Spinal cord (tissue), 10 donors: Measurements from ENCODE around the gene ADAMTSL1. TPM values are rescaled to one million over a fixed set of nuclear protein-coding genes. Genes with fewer than 3 reads are reported as not detected.

Source experiments
- DNase-seq, 6 donors: peaks; one replicate each; pipeline versions ENCODE4 v3.0.0 to v3.0.0-alpha.2; 2013 to 2015; ENCODE audit warnings: low spot score in 6 of 6, low read depth in 4 of 6
- H3K27ac ChIP-seq: one replicate; pipeline ENCODE4 v1.5.1; 2013; ENCODE audit warnings: low read depth, low read length, control low read depth
- H3K27me3 ChIP-seq: one replicate; pipeline ENCODE4 v1.6.1; 2013; ENCODE audit warnings: low read length; ENCODE audit not compliant: control insufficient read depth, insufficient read depth
- H3K36me3 ChIP-seq: one replicate; pipeline ENCODE4 v1.6.1; 2013; ENCODE audit warnings: low read length; ENCODE audit not compliant: control insufficient read depth, insufficient read depth
- H3K4me1 ChIP-seq: one replicate; pipeline ENCODE4 v1.6.1; 2013; ENCODE audit warnings: low read length; ENCODE audit not compliant: control insufficient read depth, insufficient read depth
- H3K4me3 ChIP-seq: one replicate; pipeline ENCODE4 v1.5.1; 2013; ENCODE audit warnings: low read depth, low read length, control low read depth
- H3K9me3 ChIP-seq: one replicate; pipeline ENCODE4 v1.6.1; 2013; ENCODE audit warnings: low read length; ENCODE audit not compliant: control insufficient read depth, insufficient read depth
- WGBS: methylation state at CpG from one replicate; pipeline ENCODE4 v1.1.5; 2013; ENCODE audit warnings: missing lambda C conversion rate; ENCODE audit not compliant: insufficient coverage; 5-methylcytosine and 5-hydroxymethylcytosine counted together
- polyA plus RNA-seq, 2 donors: library from polyadenylated mRNA; unstranded; fragments of 120-200 nt; gene quantifications; one replicate each; pipeline ENCODE4 v1.2.1, GENCODE V29; 2013; ENCODE audit not compliant: insufficient read length in 2 of 2
- total RNA-seq, 2 donors: library from RNA; depleted of rRNA in 1 of 2; stranded (reverse); fragments of 120-200 nt in 1 of 2; fragments of >200 nt in 1 of 2; gene quantifications; one replicate each; pipeline versions ENCODE4 v1.2.3 to v1.2.4, GENCODE V29; 2013 to 2014
- donor health status: healthy.

Gene ADAMTSL1
- total and polyA plus RNA-seq, 4 donors = 21.7 to 35.3 (median 28.4) TPM

DNA sequence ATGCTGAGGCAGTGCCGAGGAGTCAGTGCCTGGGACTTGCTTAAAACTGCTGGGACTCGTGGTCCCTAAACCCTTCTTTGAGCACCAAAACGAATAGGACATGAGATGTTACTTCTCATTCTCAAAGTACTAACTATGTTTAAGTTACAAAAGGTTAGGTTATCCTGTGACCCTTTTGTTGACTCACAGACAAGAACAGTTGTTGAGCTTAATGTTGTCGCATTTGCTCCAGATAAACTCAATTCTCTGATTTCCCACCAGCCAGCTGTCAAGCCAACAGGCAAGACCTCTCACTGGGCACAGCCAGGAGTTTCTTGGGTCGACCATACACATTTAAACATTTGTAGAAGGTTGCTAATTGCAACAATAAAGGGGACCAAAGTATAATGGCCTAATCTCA is 249.4 kb downstream of the ADAMTSL1 start:
- Histone ChIP-seq H3K4me1 (no peaks in the 10 kb centered on the region), H3K4me3 (no peak overlapping the region), H3K27me3 (no peaks in the 10 kb centered on the region), H3K9me3 (no peaks in the 10 kb centered on the region), H3K36me3 (peaks cover 3% of the 10 kb centered on the region), H3K27ac (no peak overlapping the region)
- DNase-seq = no peak
- WGBS = 90% methylated on average over 3 of the region's 5 CpGs

DNA sequence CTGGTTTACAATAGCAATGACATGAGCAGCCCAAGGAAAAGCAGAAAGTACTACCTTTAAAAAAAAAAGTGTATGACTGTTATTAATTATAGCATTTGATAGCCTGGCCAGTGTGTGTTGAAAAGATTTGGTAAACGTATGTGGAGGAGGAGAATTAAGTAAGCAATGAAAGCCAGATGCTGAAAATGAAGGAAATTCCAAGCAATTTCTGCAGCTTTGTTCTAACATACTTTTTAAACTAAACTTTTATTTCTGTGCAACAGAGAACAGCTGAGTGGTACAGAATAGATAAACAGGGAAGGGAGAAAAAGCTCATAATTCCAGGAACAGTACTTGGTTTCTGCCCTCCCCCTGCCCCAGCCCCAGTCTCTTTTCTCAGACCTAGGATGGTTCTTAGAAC is 252.6 kb downstream of the ADAMTSL1 start:
- Histone ChIP-seq H3K4me3 (no peak overlapping the region), H3K4me1 (no peaks in the 10 kb centered on the region), H3K27me3 (no peaks in the 10 kb centered on the region), H3K36me3 (peaks cover under 1% of the 10 kb centered on the region), H3K27ac (no peak overlapping the region), H3K9me3 (no peaks in the 10 kb centered on the region)
- no peak for DNase-seq
- no CpG with 5 or more reads among the region's 1 CpG for WGBS

DNA sequence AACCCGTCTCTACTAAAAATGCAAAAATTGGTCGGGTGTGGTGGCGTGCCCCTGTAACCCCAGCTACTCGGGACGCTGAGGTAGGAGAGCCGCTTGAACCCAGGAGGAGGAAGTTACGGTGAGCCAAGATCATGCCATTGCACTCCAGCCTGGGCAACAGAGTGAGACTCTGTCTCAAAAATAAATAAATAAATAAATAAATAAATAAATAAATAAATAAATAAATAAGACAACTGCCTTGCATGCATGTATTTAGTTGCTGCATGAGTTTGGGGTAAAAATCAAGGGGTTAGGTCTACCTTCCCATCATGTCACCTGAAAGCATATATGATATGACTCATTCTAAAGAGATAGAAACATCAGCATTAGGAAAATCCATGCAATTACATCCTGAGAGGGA is 254.0 kb downstream of the ADAMTSL1 start:
- Histone ChIP-seq H3K4me3 (no peak overlapping the region), H3K36me3 (no peaks in the 10 kb centered on the region), H3K9me3 (no peaks in the 10 kb centered on the region), H3K27ac (no peak overlapping the region), H3K4me1 (no peaks in the 10 kb centered on the region), H3K27me3 (no peaks in the 10 kb centered on the region)
- no peak for DNase-seq
- WGBS = 97% methylated on average over 6 of the region's 7 CpGs

DNA sequence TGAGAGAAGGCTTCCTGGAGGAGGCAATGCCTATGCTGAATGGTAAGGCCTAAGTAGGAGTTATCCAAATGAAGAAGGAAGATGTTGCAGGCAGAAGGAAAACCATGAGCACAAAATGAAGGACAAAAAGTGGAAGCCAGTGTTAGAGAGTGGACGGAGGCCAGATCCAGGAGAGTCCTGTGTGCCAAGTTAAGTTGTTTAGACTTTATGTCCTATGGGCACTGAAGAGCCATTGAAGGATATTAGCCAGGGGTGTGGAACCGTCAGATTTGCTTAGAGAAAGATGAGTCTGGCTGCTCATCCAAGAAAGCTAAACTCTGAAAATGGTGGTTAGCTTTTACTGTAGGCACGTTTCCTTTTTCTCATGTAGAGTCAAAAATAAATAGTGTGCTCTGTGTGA is 254.7 kb downstream of the ADAMTSL1 start:
- Histone ChIP-seq H3K4me3 (no peak overlapping the region), H3K27me3 (no peaks in the 10 kb centered on the region), H3K4me1 (no peaks in the 10 kb centered on the region), H3K9me3 (no peaks in the 10 kb centered on the region), H3K36me3 (no peaks in the 10 kb centered on the region), H3K27ac (no peak overlapping the region)
- no peak for DNase-seq
- WGBS = 84% methylated on average over 2 of the region's 3 CpGs

DNA sequence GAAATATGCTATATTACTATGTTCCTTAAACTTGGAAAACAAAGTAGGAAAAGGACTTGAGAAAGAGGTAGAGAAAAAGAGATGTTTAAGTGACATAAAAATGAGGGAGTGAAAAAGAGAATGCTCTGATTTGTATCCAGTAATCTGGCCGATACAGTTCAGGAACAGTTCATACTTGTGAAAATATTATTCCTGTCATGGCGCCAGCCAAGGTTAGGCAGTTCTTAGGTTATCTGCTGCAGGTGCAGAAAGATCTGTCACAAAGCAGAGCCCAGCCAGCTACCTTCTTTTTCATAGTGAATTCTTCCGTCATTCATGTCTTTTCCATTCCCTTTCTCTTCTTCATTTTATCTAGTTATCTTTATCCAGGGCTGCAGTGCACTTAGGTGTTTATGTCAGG is 256.3 kb downstream of the ADAMTSL1 start:
- Histone ChIP-seq H3K9me3 (no peaks in the 10 kb centered on the region), H3K27ac (no peak overlapping the region), H3K4me1 (no peaks in the 10 kb centered on the region), H3K4me3 (no peak overlapping the region), H3K36me3 (no peaks in the 10 kb centered on the region), H3K27me3 (no peaks in the 10 kb centered on the region)
- no peak for DNase-seq
- WGBS = 100% methylated on average over 2 of the region's 3 CpGs

DNA sequence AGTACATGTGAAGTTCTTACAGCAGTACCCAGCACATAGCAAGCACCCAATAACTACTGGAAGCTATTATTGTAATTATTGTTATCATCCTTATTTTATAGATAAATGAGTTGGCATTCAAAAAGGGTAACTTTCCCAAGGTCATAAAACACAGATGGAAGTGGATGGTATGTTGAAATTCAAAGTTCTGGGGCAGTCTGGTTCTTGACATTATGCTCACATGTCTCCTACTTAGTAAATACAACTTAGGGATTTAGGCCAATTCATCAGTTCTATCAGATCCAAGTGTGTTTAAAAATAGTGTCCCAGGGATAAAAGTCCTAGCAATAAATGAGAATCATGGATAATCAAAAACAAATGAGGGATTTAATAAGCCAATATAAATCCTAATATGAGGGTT is 265.2 kb downstream of the ADAMTSL1 start:
- H3K27ac ChIP-seq = no peak overlapping the region
- no peaks in the 10 kb centered on the region for H3K36me3 ChIP-seq
- no peak for DNase-seq
- H3K4me3 ChIP-seq = no peak overlapping the region
- H3K9me3 ChIP-seq = no peaks in the 10 kb centered on the region
- H3K4me1 ChIP-seq = no peaks in the 10 kb centered on the region
- H3K27me3 ChIP-seq = no peaks in the 10 kb centered on the region

DNA sequence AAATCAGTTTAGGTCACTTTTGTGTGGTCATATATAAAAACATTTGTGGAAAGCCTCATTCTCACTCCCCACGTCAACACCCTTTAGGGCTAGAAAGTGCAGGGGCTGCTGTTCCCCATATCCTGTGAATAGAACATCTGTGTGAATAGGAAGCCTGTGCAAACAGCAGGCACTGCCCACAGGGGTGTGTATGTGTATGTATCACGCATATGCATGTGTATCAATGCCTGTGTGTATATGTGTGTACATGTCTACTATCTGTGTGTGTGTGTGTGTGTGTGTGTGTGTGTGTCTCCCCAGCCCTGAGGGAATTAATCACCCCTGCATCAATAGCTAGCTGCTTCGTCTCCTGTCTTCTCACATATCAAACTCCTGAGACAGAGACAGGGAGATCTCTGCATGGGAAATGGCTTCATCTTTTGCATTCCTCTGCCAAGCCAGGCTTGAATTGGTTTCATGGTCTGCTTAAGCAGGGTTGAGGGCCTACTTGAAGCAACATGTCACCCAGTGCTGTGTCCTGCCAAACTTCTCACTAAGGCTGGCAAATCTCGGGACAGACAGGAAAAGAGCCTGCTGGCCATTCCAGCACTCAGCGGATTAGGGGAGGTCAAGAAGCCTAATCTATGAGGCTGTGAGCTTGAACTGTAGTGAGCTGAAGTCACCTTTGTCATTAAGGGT is 265.8 kb downstream of the ADAMTSL1 start:
- WGBS = 83% methylated on average over 1 of the region's 5 CpGs
- Histone ChIP-seq H3K4me3 (no peak overlapping the region), H3K27me3 (no peaks in the 10 kb centered on the region), H3K4me1 (no peaks in the 10 kb centered on the region), H3K27ac (no peak overlapping the region), H3K36me3 (no peaks in the 10 kb centered on the region), H3K9me3 (no peaks in the 10 kb centered on the region)
- no peak for DNase-seq

DNA sequence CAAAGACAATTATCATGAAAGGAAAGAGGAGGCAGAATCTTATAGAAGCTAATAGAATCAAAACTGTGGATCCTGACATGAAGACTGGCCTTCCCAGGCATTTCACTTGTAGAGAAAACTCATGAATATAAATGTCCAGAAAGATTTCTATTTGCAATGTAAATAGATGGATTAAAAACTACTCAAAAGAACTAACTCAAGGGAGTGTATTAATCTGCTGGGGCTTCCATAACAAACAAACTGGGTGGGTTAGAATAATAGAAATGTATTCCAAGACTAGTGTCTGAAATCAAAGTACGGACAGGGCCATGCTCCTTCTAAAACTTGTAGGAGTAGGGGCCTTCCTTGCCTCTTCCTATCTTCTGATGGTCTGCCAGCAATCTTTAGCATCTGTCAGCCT is 267.4 kb downstream of the ADAMTSL1 start:
- Histone ChIP-seq H3K4me3 (no peak overlapping the region), H3K9me3 (no peaks in the 10 kb centered on the region), H3K27ac (no peak overlapping the region), H3K4me1 (peaks cover 4% of the 10 kb centered on the region), H3K36me3 (no peaks in the 10 kb centered on the region), H3K27me3 (no peaks in the 10 kb centered on the region)
- WGBS = 67% methylated on average over 1 of the region's 1 CpG
- no peak for DNase-seq

DNA sequence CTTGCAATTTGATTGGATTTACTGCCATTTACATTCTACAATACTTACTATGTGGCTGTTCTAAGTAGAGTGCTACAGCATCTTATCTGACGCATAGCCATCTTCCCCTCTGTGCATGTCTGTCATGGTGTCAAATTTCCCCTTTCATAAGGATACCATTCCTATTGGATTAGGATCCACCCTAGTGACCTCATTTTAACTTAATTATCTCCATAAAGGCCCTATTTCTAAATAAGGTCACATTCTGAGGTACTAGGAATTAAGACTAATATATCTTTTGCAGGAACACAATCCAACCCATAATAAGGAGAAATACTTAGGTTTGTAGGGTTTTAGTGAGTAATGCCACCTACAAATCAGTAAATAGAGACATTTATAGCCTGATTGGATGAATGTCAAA is 268.0 kb downstream of the ADAMTSL1 start:
- Histone ChIP-seq H3K4me1 (peaks cover 4% of the 10 kb centered on the region), H3K9me3 (no peaks in the 10 kb centered on the region), H3K27ac (no peak overlapping the region), H3K27me3 (no peaks in the 10 kb centered on the region), H3K4me3 (no peak overlapping the region), H3K36me3 (no peaks in the 10 kb centered on the region)
- DNase-seq = no peak
- 100% methylated on average over 1 of the region's 1 CpG for WGBS

DNA sequence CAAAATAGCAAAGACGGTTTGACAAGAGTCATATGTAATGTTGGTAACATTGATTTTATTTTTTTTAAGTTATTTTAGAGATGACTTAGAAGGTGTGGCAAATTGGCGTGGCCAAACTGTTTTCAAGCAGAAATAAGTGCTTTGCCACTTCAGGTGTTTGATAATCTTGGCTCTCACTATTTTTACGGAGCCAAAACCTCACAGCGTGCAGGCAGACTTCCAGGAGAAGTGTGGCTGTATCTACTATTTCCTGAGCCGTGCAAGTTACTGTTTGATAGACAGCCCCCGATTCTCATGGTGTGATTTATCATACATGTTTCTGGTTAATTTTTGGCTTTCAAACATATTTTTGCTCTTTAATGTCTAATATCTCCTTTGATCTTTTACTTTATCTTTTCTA is 269.5 kb downstream of the ADAMTSL1 start:
- no peaks in the 10 kb centered on the region for H3K36me3 ChIP-seq
- no peak overlapping the region for H3K27ac ChIP-seq
- DNase-seq = peak in 1 of 6 donors; percentile 49
- peaks cover 13% of the 10 kb centered on the region for H3K4me1 ChIP-seq
- no peak overlapping the region for H3K4me3 ChIP-seq
- H3K27me3 ChIP-seq = no peaks in the 10 kb centered on the region
- H3K9me3 ChIP-seq = no peaks in the 10 kb centered on the region
- 71% methylated on average over 1 of the region's 6 CpGs for WGBS
